GM18951 (cell line): ENCODE measurements around the gene CNKSR2.
"Not testable (repeated sequence)": the region's sequence is repeated elsewhere in the genome, so short reads cannot be mapped to it uniquely, and the experiment has no call there.

Experiments
- POLR2A ChIP-seq: IDR thresholded peaks from 4 replicates; pipeline ENCODE4 v1.6.1; 2011; ENCODE audit warnings: mild to moderate bottlenecking; ENCODE audit not compliant: insufficient read length, insufficient read depth; ENCODE audit errors: extremely low read depth
- in situ Hi-C: fragments of 300-500 bp; cut with MboI; formaldehyde crosslinking; loops from one replicate; pipeline ENCODE4 v1.12.0; 2022; ENCODE audit warnings: low sequenced_read_pairs, mixed read lengths, inconsistent platforms; ENCODE audit not compliant: unreplicated experiment

The CNKSR2 gene

GRCh38 chrX:21481761-21482160 is 107.5 kb downstream of the CNKSR2 start:
- in situ Hi-C loops = no loop called here
- TF ChIP-seq POLR2A = no peak

GRCh38 chrX:21484051-21484450 is 109.8 kb downstream of the CNKSR2 start:
- in situ Hi-C loops = not testable (repeated sequence)

GRCh38 chrX:21487832-21488231 is 113.6 kb downstream of the CNKSR2 start:
- in situ Hi-C loops = no loop called here
- TF ChIP-seq POLR2A = no peak

GRCh38 chrX:21490341-21490740 is 116.1 kb downstream of the CNKSR2 start:
- in situ Hi-C loops = no loop called here
- TF ChIP-seq POLR2A = no peak

GRCh38 chrX:21493226-21493830 is 119.1 kb downstream of the CNKSR2 start:
- in situ Hi-C loops = no loop called here
- no peak for TF ChIP-seq POLR2A

GRCh38 chrX:21503593-21503992 is 129.4 kb downstream of the CNKSR2 start:
- in situ Hi-C loops = no loop called here
- TF ChIP-seq POLR2A = no peak

- in situ Hi-C loops = no loop called here
- TF ChIP-seq POLR2A = no peak
Measured at GRCh38 chrX:21509912-21510311, 135.7 kb downstream of the CNKSR2 start.

- in situ Hi-C loops = no loop called here
- no peak for TF ChIP-seq POLR2A
Measured at GRCh38 chrX:21524008-21524407, 149.8 kb downstream of the CNKSR2 start.

- in situ Hi-C loops = no loop called here
- TF ChIP-seq POLR2A = no peak
Measured at GRCh38 chrX:21528076-21528475, 153.9 kb downstream of the CNKSR2 start.

- in situ Hi-C loops = no loop called here
- TF ChIP-seq POLR2A = no peak
Measured at GRCh38 chrX:21529771-21530170, 155.6 kb downstream of the CNKSR2 start.

- in situ Hi-C loops = not testable (repeated sequence)
Measured at GRCh38 chrX:21544642-21545041, 170.4 kb downstream of the CNKSR2 start.

GRCh38 chrX:21559417-21559816 is 185.2 kb downstream of the CNKSR2 start:
- in situ Hi-C loops = no loop called here
- no peak for TF ChIP-seq POLR2A

GRCh38 chrX:21565025-21565424 is 190.8 kb downstream of the CNKSR2 start:
- in situ Hi-C loops = no loop called here

GRCh38 chrX:21574793-21575192 is 200.6 kb downstream of the CNKSR2 start:
- in situ Hi-C loops = no loop called here
- no peak for TF ChIP-seq POLR2A

More at GRCh38 chrX:21565025-21565424, 190.8 kb downstream of the CNKSR2 start:
- no peak for TF ChIP-seq POLR2A

- in situ Hi-C loops = no loop called here
- no peak for TF ChIP-seq POLR2A
Measured at GRCh38 chrX:21581479-21581878, 207.3 kb downstream of the CNKSR2 start.
